Astrocyte (in vitro differentiated cells and primary cell): ENCODE measurements around the gene MTA1. TPM values are rescaled to one million over a fixed set of nuclear protein-coding genes. Genes with fewer than 3 reads are reported as not detected.

ENCODE experiments used
- DNase-seq: peaks from one replicate; pipeline ENCODE4 v3.0.0-alpha.2; 2010; ENCODE audit warnings: low read depth
- FAIRE-seq: peaks from 2 replicates; lab custom pipeline; 2011; peaks lifted over from hg19 to GRCh38; lab: Jason Lieb, UNC
- H2AFZ ChIP-seq: 2 replicates; pipeline ENCODE4 v1.6.0; 2012; ENCODE audit warnings: low read depth, low read length, inconsistent platforms
- H3K27ac ChIP-seq: 2 replicates; pipeline ENCODE4 v1.5.1; 2011; ENCODE audit warnings: low read depth, low read length, inconsistent platforms
- H3K27me3 ChIP-seq: 2 replicates; pipeline ENCODE4 v1.6.0; 2011; ENCODE audit warnings: low read length, inconsistent platforms; ENCODE audit not compliant: insufficient read depth
- H3K36me3 ChIP-seq: 2 replicates; pipeline ENCODE4 v1.5.1; 2011; ENCODE audit warnings: low read length, inconsistent platforms; ENCODE audit not compliant: insufficient read depth
- H3K4me1 ChIP-seq: 2 replicates; pipeline ENCODE4 v1.5.1; 2011; ENCODE audit warnings: low read length, inconsistent platforms; ENCODE audit not compliant: insufficient read depth
- H3K4me2 ChIP-seq: 2 replicates; pipeline ENCODE4 v1.6.0; 2012; ENCODE audit warnings: low read length, inconsistent platforms
- H3K4me3 ChIP-seq: 2 replicates; pipeline ENCODE4 v1.5.1; 2011; ENCODE audit warnings: low read depth, mild to moderate bottlenecking, low read length, inconsistent platforms; ENCODE audit not compliant: insufficient read depth
- H3K79me2 ChIP-seq: 2 replicates; pipeline ENCODE4 v1.6.0; 2012; ENCODE audit warnings: mild to moderate bottlenecking, low read length, inconsistent platforms; ENCODE audit not compliant: insufficient read depth
- H3K9ac ChIP-seq: 2 replicates; pipeline ENCODE4 v1.6.0; 2012; ENCODE audit warnings: mild to moderate bottlenecking, low read length, inconsistent platforms
- H3K9me3 ChIP-seq: 2 replicates; pipeline ENCODE4 v1.5.1; 2012; ENCODE audit warnings: low read depth, mild to moderate bottlenecking, low read length, inconsistent platforms; ENCODE audit not compliant: insufficient read depth
- H4K20me1 ChIP-seq: 2 replicates; pipeline ENCODE4 v1.6.0; 2012; ENCODE audit warnings: low read length, inconsistent platforms; ENCODE audit not compliant: insufficient read depth
- H3K27ac Mint-ChIP-seq: one replicate; pipeline ENCODE4 v1.8.0; 2021; ENCODE audit warnings: mild to moderate bottlenecking, mixed read lengths; ENCODE audit not compliant: unreplicated experiment
- H3K27me3 Mint-ChIP-seq: one replicate; pipeline ENCODE4 v1.8.0; 2021; ENCODE audit warnings: low read depth, mixed read lengths; ENCODE audit not compliant: unreplicated experiment
- H3K36me3 Mint-ChIP-seq: one replicate; pipeline ENCODE4 v1.8.0; 2021; ENCODE audit warnings: low read depth, mixed read lengths; ENCODE audit not compliant: unreplicated experiment
- H3K4me1 Mint-ChIP-seq: one replicate; pipeline ENCODE4 v1.8.0; 2021; ENCODE audit warnings: low read depth, mixed read lengths; ENCODE audit not compliant: unreplicated experiment
- H3K4me3 Mint-ChIP-seq: one replicate; pipeline ENCODE4 v1.8.0; 2021; ENCODE audit warnings: mild to moderate bottlenecking, moderate library complexity, mixed read lengths; ENCODE audit not compliant: unreplicated experiment
- H3K9me3 Mint-ChIP-seq: one replicate; pipeline ENCODE4 v1.8.0; 2021; ENCODE audit warnings: mild to moderate bottlenecking, mixed read lengths; ENCODE audit not compliant: unreplicated experiment
- CTCF ChIP-seq: IDR thresholded peaks from 2 replicates; pipeline ENCODE4 v1.5.1; 2011; ENCODE audit warnings: low read depth, mild to moderate bottlenecking, inconsistent platforms, low read length, moderate library complexity; ENCODE audit not compliant: insufficient read depth
- EZH2 ChIP-seq: IDR thresholded peaks from 2 replicates; pipeline ENCODE4 v1.6.1; 2012; ENCODE audit warnings: mild to moderate bottlenecking, low read length, inconsistent platforms; ENCODE audit not compliant: insufficient read depth
- total RNA-seq: library from RNA; stranded (reverse); gene quantifications from 2 replicates; pipeline ENCODE4 v1.2.1, GENCODE V29; 2021

Gene MTA1
- total RNA-seq, 1 donor from 2014 or later, result 111 TPM

- H3K36me3 ChIP-seq, result no peaks in the 10 kb centered on the region
- Mint-ChIP-seq H3K9me3 (no peaks in the 10 kb centered on the region), H3K36me3 (peaks cover 3% of the 10 kb centered on the region), H3K27ac (no peak overlapping the region), H3K4me3 (no peak overlapping the region), H3K4me1 (peaks cover 16% of the 10 kb centered on the region), H3K27me3 (peaks cover 5% of the 10 kb centered on the region)
- no peak overlapping the region for H3K4me2 ChIP-seq
- no peaks in the 10 kb centered on the region for H3K27me3 ChIP-seq
- FAIRE-seq (no peak), DNase-seq (no peak)
- no peaks in the 10 kb centered on the region for H3K9me3 ChIP-seq
- peaks cover 25% of the 10 kb centered on the region for H3K79me2 ChIP-seq
- H3K4me3 ChIP-seq, result no peak overlapping the region
- H3K9ac ChIP-seq, result no peak overlapping the region
- no peak overlapping the region for H2AFZ ChIP-seq
- TF ChIP-seq EZH2 (no peak), CTCF (no peak)
- no peak overlapping the region for H3K27ac ChIP-seq
- H4K20me1 ChIP-seq, result peaks cover 17% of the 10 kb centered on the region
- H3K4me1 ChIP-seq, result peaks cover 41% of the 10 kb centered on the region
Measured at GRCh38 chr14:105479431-105480158, 60.0 kb downstream of the MTA1 start.

GRCh38 chr14:105480199-105480746 lies 60.6 kb downstream of the MTA1 start:
- FAIRE-seq (no peak), DNase-seq (no peak)
- Histone ChIP-seq H3K9me3 (no peaks in the 10 kb centered on the region), H3K27me3 (no peaks in the 10 kb centered on the region), H3K4me3 (no peak overlapping the region), H3K79me2 (peaks cover 22% of the 10 kb centered on the region), H4K20me1 (peaks cover 17% of the 10 kb centered on the region), H3K4me2 (peak overlapping the region; percentile 90), H3K27ac (no peak overlapping the region), H3K4me1 (peaks cover 41% of the 10 kb centered on the region), H3K36me3 (no peaks in the 10 kb centered on the region), H2AFZ (no peak overlapping the region), H3K9ac (peak overlapping the region; percentile 97)
- H3K36me3 Mint-ChIP-seq, result peaks cover 3% of the 10 kb centered on the region
- TF ChIP-seq EZH2 (no peak), CTCF (no peak)
- peaks cover 16% of the 10 kb centered on the region for H3K4me1 Mint-ChIP-seq
- H3K9me3 Mint-ChIP-seq, result no peaks in the 10 kb centered on the region
- H3K27me3 Mint-ChIP-seq, result peaks cover 5% of the 10 kb centered on the region
- H3K4me3 Mint-ChIP-seq, result no peak overlapping the region
- H3K27ac Mint-ChIP-seq, result no peak overlapping the region
